ENCODE data around the gene CRB1.
A peak's percentile ranks its signal among the peaks of the same experiment; 100 is the strongest.

- peak; percentile 45 to 76 (median 56) for TF ChIP-seq CTCF (IDR thresholded peaks at IDR 0.05)
- TF ChIP-seq POLR2A (IDR thresholded peaks at IDR 0.05): no peak
Measured at GRCh38 chr1:197526736-197527371, 258.8 kb downstream of the CRB1 start.

Measured in gastroesophageal sphincter (tissue), 3 donors.